Measurements from ENCODE around the gene PDE2A.

Gene PDE2A

GRCh38 chr11:72685560-72686480, 11.6 kb upstream of the PDE2A start:
- Histone ChIP-seq H3K9ac (0 out of 2 replicates have a peak overlapping the region, but pooled peaks have one; percentile 1), H3K27ac (peak overlapping the region; percentile 50; the same call in 1 of the 2 replicates), H3K36me3 (peaks cover 79% of the 10 kb centered on the region), H3K4me1 (peaks cover 26% of the 10 kb centered on the region), H3K4me3 (no peak overlapping the region), H3K9me3 (no peaks in the 10 kb centered on the region), H3K4me2 (peak overlapping the region; percentile 19; the same call in 1 of the 2 replicates), H4K20me1 (peaks cover 96% of the 10 kb centered on the region), H3K27me3 (no peaks in the 10 kb centered on the region)
- TF ChIP-seq Cebpa-rat (IDR thresholded peaks at IDR 0.05): no peak

- no peak overlapping the region for H3K4me3 ChIP-seq
- no peak for TF ChIP-seq Cebpa-rat (IDR thresholded peaks at IDR 0.05)
- no peak overlapping the region for H3K9ac ChIP-seq
- H3K36me3 ChIP-seq: peaks cover 64% of the 10 kb centered on the region
- H4K20me1 ChIP-seq: peaks cover 96% of the 10 kb centered on the region
- H3K9me3 ChIP-seq: no peaks in the 10 kb centered on the region
- H3K4me1 ChIP-seq: peaks cover 26% of the 10 kb centered on the region
- H3K27me3 ChIP-seq: peaks cover 5% of the 10 kb centered on the region; the same call in 1 of the 2 replicates
- H3K4me2 ChIP-seq: peak overlapping the region; percentile 9; the same call in 1 of the 2 replicates
- no peak overlapping the region for H3K27ac ChIP-seq
These were observed 10.2 kb upstream of the PDE2A start for GRCh38 chr11:72684236-72684912.

- H3K4me3 ChIP-seq: no peak overlapping the region
- H3K27ac ChIP-seq: no peak overlapping the region
- H3K4me1 ChIP-seq: peaks cover 26% of the 10 kb centered on the region
- peaks cover 97% of the 10 kb centered on the region for H4K20me1 ChIP-seq
- peaks cover 59% of the 10 kb centered on the region for H3K36me3 ChIP-seq
- no peaks in the 10 kb centered on the region for H3K9me3 ChIP-seq
- peak overlapping the region; percentile 9; the same call in 1 of the 2 replicates for H3K4me2 ChIP-seq
- TF ChIP-seq Cebpa-rat (IDR thresholded peaks at IDR 0.05): no peak
- peaks cover 11% of the 10 kb centered on the region; the same call in 1 of the 2 replicates for H3K27me3 ChIP-seq
- no peak overlapping the region for H3K9ac ChIP-seq
These were observed 9.6 kb upstream of the PDE2A start for GRCh38 chr11:72683782-72684200.

GRCh38 chr11:72682858-72683243, 8.6 kb upstream of the PDE2A start:
- H3K4me1 ChIP-seq: peaks cover 26% of the 10 kb centered on the region
- no peak overlapping the region for H3K4me2 ChIP-seq
- H3K27me3 ChIP-seq: peaks cover 21% of the 10 kb centered on the region
- no peak overlapping the region for H3K4me3 ChIP-seq
- H3K27ac ChIP-seq: no peak overlapping the region
- no peak for TF ChIP-seq Cebpa-rat (IDR thresholded peaks at IDR 0.05)
- H4K20me1 ChIP-seq: peaks cover 98% of the 10 kb centered on the region
- no peaks in the 10 kb centered on the region for H3K9me3 ChIP-seq
- no peak overlapping the region for H3K9ac ChIP-seq
- peaks cover 49% of the 10 kb centered on the region for H3K36me3 ChIP-seq

- no peak overlapping the region for H3K27ac ChIP-seq
- peaks cover 26% of the 10 kb centered on the region for H3K4me1 ChIP-seq
- H3K4me3 ChIP-seq: no peak overlapping the region
- no peak overlapping the region for H3K4me2 ChIP-seq
- H4K20me1 ChIP-seq: peaks cover 98% of the 10 kb centered on the region
- H3K27me3 ChIP-seq: peaks cover 26% of the 10 kb centered on the region
- no peak for TF ChIP-seq Cebpa-rat (IDR thresholded peaks at IDR 0.05)
- H3K9me3 ChIP-seq: no peaks in the 10 kb centered on the region
- no peak overlapping the region for H3K9ac ChIP-seq
- peaks cover 44% of the 10 kb centered on the region for H3K36me3 ChIP-seq
These were observed 8.1 kb upstream of the PDE2A start for GRCh38 chr11:72682238-72682857.

GRCh38 chr11:72681226-72682153, 7.3 kb upstream of the PDE2A start:
- Histone ChIP-seq H3K9ac (no peak overlapping the region), H3K27me3 (peaks cover 34% of the 10 kb centered on the region), H3K4me3 (no peak overlapping the region), H3K27ac (no peak overlapping the region), H3K4me2 (no peak overlapping the region), H3K9me3 (no peaks in the 10 kb centered on the region), H4K20me1 (peaks cover 97% of the 10 kb centered on the region), H3K4me1 (peaks cover 17% of the 10 kb centered on the region), H3K36me3 (peaks cover 36% of the 10 kb centered on the region)
- TF ChIP-seq Cebpa-rat (IDR thresholded peaks at IDR 0.05): no peak

- H4K20me1 ChIP-seq: peaks cover 97% of the 10 kb centered on the region
- no peak for TF ChIP-seq Cebpa-rat (IDR thresholded peaks at IDR 0.05)
- H3K27ac ChIP-seq: no peak overlapping the region
These were observed 6.5 kb upstream of the PDE2A start for GRCh38 chr11:72680624-72681158.

GRCh38 chr11:72679869-72680268, 5.6 kb upstream of the PDE2A start:
- H3K4me1 ChIP-seq: peaks cover 10% of the 10 kb centered on the region; the same call in 1 of the 2 replicates
- peaks cover 50% of the 10 kb centered on the region for H3K27me3 ChIP-seq
- H3K4me3 ChIP-seq: no peak overlapping the region
- H3K36me3 ChIP-seq: peaks cover 19% of the 10 kb centered on the region
- no peak overlapping the region for H3K9ac ChIP-seq
- H3K4me2 ChIP-seq: no peak overlapping the region
- no peak for TF ChIP-seq Cebpa-rat (IDR thresholded peaks at IDR 0.05)
- H3K9me3 ChIP-seq: no peaks in the 10 kb centered on the region
- no peak overlapping the region for H3K27ac ChIP-seq
- peaks cover 97% of the 10 kb centered on the region for H4K20me1 ChIP-seq

More at GRCh38 chr11:72680624-72681158, 6.5 kb upstream of the PDE2A start:
- Histone ChIP-seq H3K27me3 (peaks cover 42% of the 10 kb centered on the region), H3K9me3 (no peaks in the 10 kb centered on the region), H3K4me3 (no peak overlapping the region), H3K4me1 (peaks cover 10% of the 10 kb centered on the region), H3K9ac (no peak overlapping the region), H3K4me2 (no peak overlapping the region), H3K36me3 (peaks cover 28% of the 10 kb centered on the region)

Measured in BLaER1 (cell line).